CD14-positive monocyte (primary cell): Measurements from ENCODE around the gene ITGA3. TPM values are rescaled to one million over a fixed set of nuclear protein-coding genes. Genes with fewer than 3 reads are reported as not detected.

Source experiments
- DNase-seq, 3 donors: peaks; one replicate each; pipeline ENCODE4 v3.0.0-alpha.2; 2011 to 2022
- H2AFZ ChIP-seq: 2 replicates; pipeline ENCODE4 v1.6.0; 2012; ENCODE audit warnings: mild to moderate bottlenecking, low read depth, low read length, inconsistent platforms; ENCODE audit not compliant: insufficient read depth, poor library complexity, severe bottlenecking
- H3K27ac ChIP-seq, 2 donors: 1 replicate in 1 of 2; 2 replicates in 1 of 2; pipeline ENCODE4 v1.5.1; 2012 to 2013; ENCODE audit warnings: low read length in 2 of 2, control low read depth in 1 of 2, inconsistent platforms in 1 of 2, low read depth in 1 of 2, mild to moderate bottlenecking in 1 of 2
- H3K27me3 ChIP-seq, 2 donors: one replicate each; pipeline versions ENCODE4 v1.6.0 to v1.6.1; 2011 to 2013; ENCODE audit warnings: low read length in 2 of 2; ENCODE audit not compliant: control insufficient read depth in 2 of 2, insufficient read depth in 2 of 2
- H3K36me3 ChIP-seq, 2 donors: replicated peaks in 1 of 2; 1 replicate in 1 of 2; 2 replicates in 1 of 2; pipeline versions ENCODE4 v1.5.1 to v1.6.1; 2012 to 2013; ENCODE audit warnings: low read length in 2 of 2, control low read depth in 1 of 2, inconsistent platforms in 1 of 2, mild to moderate bottlenecking in 1 of 2; ENCODE audit not compliant: insufficient read depth in 2 of 2, control insufficient read depth in 1 of 2
- H3K4me1 ChIP-seq, 2 donors: 1 replicate in 1 of 2; 2 replicates in 1 of 2; pipeline versions ENCODE4 v1.5.1 to v1.6.1; 2012 to 2013; ENCODE audit warnings: low read length in 2 of 2, control low read depth in 1 of 2, inconsistent platforms in 1 of 2, mild to moderate bottlenecking in 1 of 2, moderate library complexity in 1 of 2; ENCODE audit not compliant: insufficient read depth in 2 of 2, control insufficient read depth in 1 of 2
- H3K4me2 ChIP-seq: replicated peaks from 2 replicates; pipeline ENCODE3; 2012; ENCODE audit warnings: low read length, moderate library complexity, mild to moderate bottlenecking; ENCODE audit not compliant: poor library complexity, severe bottlenecking; ENCODE audit errors: extremely low read depth
- H3K4me3 ChIP-seq, 3 experiments: fragments of 200-600 bp in 1 of 3; sonication (generic) in 1 of 3; replicated peaks in 1 of 3; 1 replicate in 2 of 3; 2 replicates in 1 of 3; pipeline ENCODE4 v1.5.1; 2011 to 2013; ENCODE audit warnings: low read length in 3 of 3, mild to moderate bottlenecking in 3 of 3, control low read depth in 2 of 3, low read depth in 2 of 3, inconsistent platforms in 1 of 3, moderate library complexity in 1 of 3
- H3K79me2 ChIP-seq: 2 replicates; pipeline ENCODE4 v1.6.0; 2012; ENCODE audit warnings: mild to moderate bottlenecking, control low read depth, inconsistent platforms, low read length, moderate library complexity; ENCODE audit not compliant: insufficient read depth
- H3K9ac ChIP-seq: 2 replicates; pipeline ENCODE4 v1.6.0; 2017; ENCODE audit warnings: low read length, mild to moderate bottlenecking; ENCODE audit not compliant: insufficient read depth, poor library complexity, severe bottlenecking
- H3K9me3 ChIP-seq, 2 donors: replicated peaks in 1 of 2; 1 replicate in 1 of 2; 2 replicates in 1 of 2; pipeline versions ENCODE4 v1.5.1 to v1.6.1; 2012 to 2013; ENCODE audit warnings: low read length in 2 of 2, control low read depth in 1 of 2; ENCODE audit not compliant: control insufficient read depth in 1 of 2, insufficient read depth in 1 of 2
- H4K20me1 ChIP-seq: 2 replicates; pipeline ENCODE4 v1.6.0; 2012; ENCODE audit warnings: mild to moderate bottlenecking, low read length, control low read depth, moderate library complexity; ENCODE audit not compliant: insufficient read depth
- H3K27ac Mint-ChIP-seq, 7 donors: one replicate each; pipeline ENCODE4 v1.8.0; 2020; ENCODE audit warnings: mild to moderate bottlenecking in 7 of 7, mixed read lengths in 7 of 7, moderate library complexity in 6 of 7, inconsistent platforms in 2 of 7
- H3K27me3 Mint-ChIP-seq, 3 donors: one replicate each; pipeline ENCODE4 v1.8.0; 2021 to 2022; ENCODE audit warnings: low read depth in 3 of 3, mild to moderate bottlenecking in 3 of 3, mixed read lengths in 3 of 3, moderate library complexity in 3 of 3, inconsistent platforms in 1 of 3
- H3K36me3 Mint-ChIP-seq, 2 donors: one replicate each; pipeline ENCODE4 v1.8.0; 2020; ENCODE audit warnings: mixed read lengths in 2 of 2, inconsistent platforms in 1 of 2, mild to moderate bottlenecking in 1 of 2
- H3K4me1 Mint-ChIP-seq: one replicate; pipeline ENCODE4 v1.8.0; 2020; ENCODE audit warnings: mild to moderate bottlenecking, mixed read lengths
- H3K4me3 Mint-ChIP-seq, 2 donors: one replicate each; pipeline ENCODE4 v1.8.0; 2020; ENCODE audit warnings: mild to moderate bottlenecking in 2 of 2, mixed read lengths in 2 of 2, moderate library complexity in 1 of 2
- H3K9me3 Mint-ChIP-seq, 7 donors: one replicate each; pipeline ENCODE4 v1.8.0; 2020 to 2022; ENCODE audit warnings: mixed read lengths in 7 of 7, mild to moderate bottlenecking in 6 of 7, moderate library complexity in 6 of 7, inconsistent platforms in 2 of 7
- WGBS: methylation state at CpG from one replicate; pipeline ENCODE4 v1.1.5; 2013; ENCODE audit warnings: missing lambda C conversion rate; ENCODE audit not compliant: insufficient coverage; 5-methylcytosine and 5-hydroxymethylcytosine counted together
- intact Hi-C, 2 donors: fragments of 100-400 bp; cut with micrococcal nuclease; formaldehyde crosslinking; loops; one replicate each; pipeline versions ENCODE4 v1.15.0 to v1.15.1; 2023
- polyA plus RNA-seq, 3 donors: library from polyadenylated mRNA; depleted of rRNA in 1 of 3; unstranded in 2 of 3; stranded (reverse) in 1 of 3; fragments of 300-500 nt in 2 of 3; fragments of >200 nt in 1 of 3; fragmentation: Illumina TruSeq in 2 of 3; gene quantifications; 1 replicate in 2 of 3; 2 replicates in 1 of 3; pipeline ENCODE4 v1.2.3, GENCODE V29; 2012 to 2021
- TF ChIP-seq, protein P1 (sequence below): fragments of 200-600 bp; IDR thresholded peaks from one replicate; pipeline ENCODE4 v1.8.0; 2022; ENCODE audit warnings: antibody characterized with exemption, mild to moderate bottlenecking

The ITGA3 gene
- polyA plus RNA-seq, 3 donors: 0.31 to 0.36 TPM; not detected in 1

DNA sequence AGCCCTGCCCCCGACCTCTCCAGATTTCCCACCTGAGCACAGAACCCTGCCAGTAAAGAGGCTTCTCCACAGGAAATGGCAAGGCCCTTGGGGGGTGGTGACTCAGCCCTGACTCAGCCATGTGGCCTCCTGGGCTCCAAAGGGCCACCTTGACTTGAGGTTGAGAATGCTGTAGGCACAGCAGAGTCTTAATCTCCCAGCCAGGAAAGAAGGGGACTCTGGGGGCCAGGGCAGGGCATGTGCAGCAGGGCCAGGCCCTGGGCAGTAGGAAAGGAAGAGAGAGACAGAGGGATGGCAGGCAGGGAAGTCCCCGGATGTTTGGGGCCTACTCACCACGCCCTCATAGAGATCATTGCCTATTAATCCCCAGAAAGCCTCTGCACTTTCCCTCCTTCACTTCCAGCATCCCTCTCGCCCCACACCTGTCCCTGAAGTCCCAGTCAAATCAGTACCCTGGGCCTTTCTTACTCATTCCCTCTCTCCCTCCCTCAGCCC lies 4.8 kb upstream of the ITGA3 start:
- peaks cover 22 to 28% of the 10 kb centered on the region in 2 donors for H3K27me3 ChIP-seq
- TF ChIP-seq, protein P1, sequence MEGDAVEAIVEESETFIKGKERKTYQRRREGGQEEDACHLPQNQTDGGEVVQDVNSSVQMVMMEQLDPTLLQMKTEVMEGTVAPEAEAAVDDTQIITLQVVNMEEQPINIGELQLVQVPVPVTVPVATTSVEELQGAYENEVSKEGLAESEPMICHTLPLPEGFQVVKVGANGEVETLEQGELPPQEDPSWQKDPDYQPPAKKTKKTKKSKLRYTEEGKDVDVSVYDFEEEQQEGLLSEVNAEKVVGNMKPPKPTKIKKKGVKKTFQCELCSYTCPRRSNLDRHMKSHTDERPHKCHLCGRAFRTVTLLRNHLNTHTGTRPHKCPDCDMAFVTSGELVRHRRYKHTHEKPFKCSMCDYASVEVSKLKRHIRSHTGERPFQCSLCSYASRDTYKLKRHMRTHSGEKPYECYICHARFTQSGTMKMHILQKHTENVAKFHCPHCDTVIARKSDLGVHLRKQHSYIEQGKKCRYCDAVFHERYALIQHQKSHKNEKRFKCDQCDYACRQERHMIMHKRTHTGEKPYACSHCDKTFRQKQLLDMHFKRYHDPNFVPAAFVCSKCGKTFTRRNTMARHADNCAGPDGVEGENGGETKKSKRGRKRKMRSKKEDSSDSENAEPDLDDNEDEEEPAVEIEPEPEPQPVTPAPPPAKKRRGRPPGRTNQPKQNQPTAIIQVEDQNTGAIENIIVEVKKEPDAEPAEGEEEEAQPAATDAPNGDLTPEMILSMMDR: no peak
- no peak overlapping the region for H3K9ac ChIP-seq
- Mint-ChIP-seq H3K36me3 (peaks cover 0 to 2% of the 10 kb centered on the region in 2 donors), H3K4me1 (peaks cover 18% of the 10 kb centered on the region), H3K27ac (no peak overlapping the region), H3K9me3 (peaks cover 0 to 9% (median 4%) of the 10 kb centered on the region in 7 donors), H3K4me3 (no peak overlapping the region), H3K27me3 (peaks cover 36 to 48% (median 39%) of the 10 kb centered on the region in 3 donors)
- no peak for DNase-seq
- H3K9me3 ChIP-seq: no peaks in the 10 kb centered on the region
- WGBS: 67% methylated on average over 1 of the region's 4 CpGs
- no peaks in the 10 kb centered on the region for H3K79me2 ChIP-seq
- H2AFZ ChIP-seq: no peak overlapping the region
- no peak overlapping the region for H3K4me3 ChIP-seq
- H3K4me2 ChIP-seq: no peak overlapping the region
- no peaks in the 10 kb centered on the region for H3K36me3 ChIP-seq
- intact Hi-C loops: no loop called here
- H4K20me1 ChIP-seq: no peaks in the 10 kb centered on the region
- no peak overlapping the region for H3K27ac ChIP-seq
- peaks cover 10 to 14% of the 10 kb centered on the region in 2 donors for H3K4me1 ChIP-seq

DNA sequence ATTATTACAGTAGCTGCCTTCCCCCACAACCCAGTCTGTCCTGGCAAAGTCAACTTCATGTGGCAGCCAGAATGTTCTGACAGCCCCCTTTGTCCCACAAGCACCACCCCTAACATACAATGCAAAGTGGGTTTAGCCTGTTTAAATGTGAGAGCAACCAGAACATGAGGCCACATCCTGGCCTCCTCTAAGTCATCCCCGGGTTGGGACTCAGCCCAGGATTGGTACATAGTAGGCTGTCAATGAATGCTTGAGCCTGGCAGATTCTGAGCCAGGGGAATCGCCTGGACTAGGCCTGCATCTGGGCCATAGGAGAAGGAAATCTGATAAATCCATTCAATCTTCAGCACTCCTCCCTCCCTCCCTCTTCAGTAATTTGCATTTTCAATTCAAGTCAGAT lies 4.3 kb upstream of the ITGA3 start:
- Mint-ChIP-seq H3K9me3 (peaks cover 0 to 11% (median 4%) of the 10 kb centered on the region in 7 donors), H3K4me3 (no peak overlapping the region), H3K36me3 (peaks cover 0 to 2% of the 10 kb centered on the region in 2 donors), H3K27ac (no peak overlapping the region), H3K27me3 (peaks cover 39 to 53% (median 42%) of the 10 kb centered on the region in 3 donors), H3K4me1 (peaks cover 21% of the 10 kb centered on the region)
- WGBS: 93% methylated on average over 2 of the region's 2 CpGs
- TF ChIP-seq, protein P1: no peak
- Histone ChIP-seq H3K4me1 (peaks cover 12 to 19% of the 10 kb centered on the region in 2 donors), H3K79me2 (no peaks in the 10 kb centered on the region), H3K9ac (no peak overlapping the region), H2AFZ (no peak overlapping the region), H4K20me1 (no peaks in the 10 kb centered on the region), H3K27ac (no peak overlapping the region), H3K27me3 (peaks cover 22 to 31% of the 10 kb centered on the region in 2 donors), H3K4me2 (no peak overlapping the region), H3K9me3 (no peaks in the 10 kb centered on the region), H3K36me3 (no peaks in the 10 kb centered on the region), H3K4me3 (no peak overlapping the region)
- no peak for DNase-seq
- intact Hi-C loops: no loop called here
